ENCODE results near the gene IGF2. TPM values are rescaled to one million over a fixed set of nuclear protein-coding genes. Genes with fewer than 3 reads are reported as not detected.

IGF2 gene
- total RNA-seq, 1 experiment from 2014 or later = 1.5 TPM

DNA sequence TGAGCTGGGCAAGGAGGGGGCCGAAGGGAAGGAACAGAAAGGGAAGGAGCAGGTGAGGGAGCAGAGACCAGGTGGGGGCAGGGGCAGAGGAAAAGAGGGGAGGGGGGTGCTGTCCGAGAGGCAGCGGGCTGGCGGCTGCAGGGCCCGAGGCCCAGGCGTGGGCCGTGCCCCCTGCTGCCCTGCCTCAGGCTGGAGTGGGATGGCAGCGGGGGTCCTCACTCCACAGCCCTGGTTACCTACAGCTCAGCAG, 2.3 kb downstream of the IGF2 start:
- H3K27me3 Mint-ChIP-seq (ENCODE audit: low read depth) = peaks cover 83% of the 10 kb centered on the region
- H3K9me3 Mint-ChIP-seq = no peaks in the 10 kb centered on the region; the same call in 1 of the 2 replicates
- H3K36me3 Mint-ChIP-seq = peaks cover 5% of the 10 kb centered on the region
- ChIA-PET CTCF (interaction anchor here (0.6 to 9.5 kb wide), 16 partner anchors 9 to 484 kb away, joined by 3 to 101 read pairs (median 4); no protein-coding TSS in a partner anchor), POLR2A (interaction anchor here (0.7 to 1.2 kb wide), 2 partner anchors 14 to 99 kb away, joined by 3 read pairs; no protein-coding TSS in a partner anchor)
- H3K4me3 Mint-ChIP-seq = peak overlapping the region; percentile 54
- ATAC-seq = no peak; the same call in none of the 2 replicates
- TF ChIP-seq RORB (CRISPR knock-in tag; IDR thresholded peaks at IDR 0.05) (no peak), GABPB1 (CRISPR knock-in tag; IDR thresholded peaks at IDR 0.05) (0 out of 2 replicates have a peak, but pooled peaks have one; percentile 25), ZNF219 (CRISPR knock-in tag; IDR thresholded peaks at IDR 0.05; ENCODE audit: borderline replicate concordance) (no peak)
- H3K27ac Mint-ChIP-seq = no peak overlapping the region
- DNase-seq (ENCODE audit: low spot score) = no peak
- peaks cover 11% of the 10 kb centered on the region for H3K4me1 Mint-ChIP-seq

DNA sequence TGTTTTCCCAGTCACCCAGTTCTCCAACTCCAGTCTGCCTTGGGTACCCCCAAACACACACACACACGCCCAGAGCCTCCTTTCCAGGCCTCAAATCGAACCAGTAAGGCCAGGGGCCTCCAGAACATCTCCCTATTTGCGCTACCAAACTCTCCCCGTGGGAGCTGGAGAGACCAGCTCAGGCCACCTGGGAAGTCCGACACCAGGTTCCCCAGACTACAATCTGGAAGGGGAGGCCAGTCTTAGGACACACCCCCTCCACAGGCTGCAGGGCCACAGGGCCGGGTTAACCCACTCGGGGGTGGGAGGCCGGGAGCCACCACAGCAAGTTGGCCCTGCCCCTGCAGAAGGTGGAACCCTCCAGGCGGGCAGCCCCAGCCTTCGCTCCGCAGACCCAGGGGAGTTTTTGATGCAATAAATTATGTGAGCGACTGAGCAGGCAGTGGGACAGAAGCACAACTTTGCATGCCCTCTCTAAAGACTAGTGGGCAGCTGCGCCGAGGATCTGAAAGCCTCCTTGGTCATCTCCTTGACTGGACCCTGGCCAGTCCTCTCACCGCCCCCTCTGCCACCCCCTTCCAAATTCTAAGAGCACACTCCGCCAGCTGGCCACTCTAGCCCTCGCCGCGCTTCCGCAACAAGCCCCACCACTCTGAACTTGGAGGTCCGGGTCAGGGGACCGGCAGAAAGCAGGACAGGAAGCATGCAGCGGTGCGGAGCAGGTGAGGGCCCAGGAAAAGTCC, 2.8 kb downstream of the IGF2 start:
- peaks cover 11% of the 10 kb centered on the region for H3K4me1 Mint-ChIP-seq
- ChIA-PET POLR2A (interaction anchor here (0.6 to 1.2 kb wide), 3 partner anchors 15 to 254 kb away, joined by 3 read pairs; no protein-coding TSS in a partner anchor), CTCF (interaction anchor here (0.6 to 9.5 kb wide), 16 partner anchors 10 to 484 kb away, joined by 3 to 101 read pairs (median 4); no protein-coding TSS in a partner anchor)
- peaks cover 83% of the 10 kb centered on the region for H3K27me3 Mint-ChIP-seq (ENCODE audit: low read depth)
- ATAC-seq (peak; percentile 2; the same call in 1 of the 2 replicates), DNase-seq (ENCODE audit: low spot score) (peak; percentile 45)
- H3K27ac Mint-ChIP-seq = no peak overlapping the region
- peak overlapping the region; percentile 54 for H3K4me3 Mint-ChIP-seq
- TF ChIP-seq TCF7 (CRISPR knock-in tag; IDR thresholded peaks at IDR 0.05; ENCODE audit: low read depth) = no peak
- TF ChIP-seq FOXK1 (CRISPR knock-in tag; IDR thresholded peaks at IDR 0.05) = no peak
- TF ChIP-seq ZNF281 (CRISPR knock-in tag; IDR thresholded peaks at IDR 0.05) = no peak
- no peak for TF ChIP-seq ZNF219 (CRISPR knock-in tag; IDR thresholded peaks at IDR 0.05; ENCODE audit: borderline replicate concordance)
- no peak for TF ChIP-seq FOXJ3 (CRISPR knock-in tag; IDR thresholded peaks at IDR 0.05; ENCODE audit: borderline replicate concordance)
- TF ChIP-seq ZNF416 (CRISPR knock-in tag; IDR thresholded peaks at IDR 0.05) = no peak
- H3K36me3 Mint-ChIP-seq = peaks cover 4% of the 10 kb centered on the region
- peaks cover 2% of the 10 kb centered on the region; the same call in 1 of the 2 replicates for H3K9me3 Mint-ChIP-seq

- DNase-seq (ENCODE audit: low spot score) = no peak
- H3K9me3 Mint-ChIP-seq = peaks cover 5% of the 10 kb centered on the region; the same call in 1 of the 2 replicates
- H3K27me3 Mint-ChIP-seq (ENCODE audit: low read depth) = peaks cover 79% of the 10 kb centered on the region
- ATAC-seq = no peak
- ChIA-PET CTCF (interaction anchor here (1.9 to 9.5 kb wide), 3 partner anchors 15 to 98 kb away, joined by 6 to 101 read pairs (median 11); no protein-coding TSS in a partner anchor), POLR2A (interaction anchor here (0.6 kb wide), 1 partner anchor 253 kb away, joined by 3 read pairs; no protein-coding TSS in a partner anchor)
- H3K4me3 Mint-ChIP-seq = no peak overlapping the region
- H3K4me1 Mint-ChIP-seq = peaks cover 7% of the 10 kb centered on the region
- no peak overlapping the region for H3K27ac Mint-ChIP-seq
- TF ChIP-seq GABPB1 (CRISPR knock-in tag; IDR thresholded peaks at IDR 0.05) (no peak), ZBTB43 (CRISPR knock-in tag; IDR thresholded peaks at IDR 0.05) (no peak), AR (CRISPR knock-in tag; IDR thresholded peaks at IDR 0.05) (no peak), ZBTB21 (CRISPR knock-in tag; IDR thresholded peaks at IDR 0.05; ENCODE audit: borderline replicate concordance) (no peak), MAX (CRISPR knock-in tag; IDR thresholded peaks at IDR 0.05) (no peak), FOXP1 (CRISPR knock-in tag; IDR thresholded peaks at IDR 0.05; ENCODE audit: borderline replicate concordance) (no peak), ETV6 (CRISPR knock-in tag; IDR thresholded peaks at IDR 0.05) (no peak), ZNF263 (CRISPR knock-in tag; IDR thresholded peaks at IDR 0.05; ENCODE audit: low read depth) (no peak)
- TF ChIP-seq, protein P1, sequence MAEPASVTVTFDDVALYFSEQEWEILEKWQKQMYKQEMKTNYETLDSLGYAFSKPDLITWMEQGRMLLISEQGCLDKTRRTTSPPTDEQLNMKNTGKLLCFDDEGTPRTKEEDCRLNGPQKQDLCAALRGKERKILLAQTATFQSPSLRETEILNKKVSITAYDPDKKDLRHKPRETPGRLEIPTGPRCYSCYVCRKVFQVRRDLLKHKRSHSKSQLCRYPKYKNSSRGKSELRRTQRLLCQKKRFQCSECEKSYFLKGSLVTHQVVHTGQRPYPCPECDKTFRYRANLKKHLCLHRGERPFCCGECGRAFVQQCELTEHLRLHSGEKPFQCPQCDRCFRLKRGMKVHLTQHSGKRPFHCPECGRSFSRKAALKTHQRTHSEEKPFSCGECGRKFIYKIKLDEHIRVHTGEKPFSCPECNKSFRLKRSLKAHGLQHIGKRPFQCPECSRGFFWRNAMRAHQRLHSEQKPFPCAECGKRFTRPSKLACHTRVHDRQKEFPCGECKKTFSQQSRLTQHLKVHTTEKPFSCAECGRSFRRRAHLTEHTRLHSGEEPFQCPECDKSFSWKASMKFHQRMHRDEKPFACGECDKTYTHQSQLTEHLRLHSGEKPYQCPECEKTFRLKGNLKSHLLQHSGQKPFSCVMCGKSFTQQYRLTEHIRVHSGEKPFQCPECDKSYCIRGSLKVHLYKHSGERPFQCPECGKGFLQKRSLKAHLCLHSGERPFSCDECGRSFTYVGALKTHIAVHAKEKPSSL (CRISPR knock-in tag; conservative IDR thresholded peaks at IDR 0.05) = no peak
- H3K36me3 Mint-ChIP-seq = no peaks in the 10 kb centered on the region
Observed at GRCh38 chr11:2135648-2136201, 3.5 kb downstream of the IGF2 start.
